SK-N-SH (cell line): ENCODE results near the gene ILK.

Experiments
- ELF1 ChIP-seq: IDR thresholded peaks from 2 replicates; pipeline ENCODE4 v1.4.0; 2012
- FOXJ3 ChIP-seq: sonication (generic); formaldehyde crosslinking; IDR thresholded peaks from 2 replicates; pipeline ENCODE4 v1.5.1; 2020; ENCODE audit warnings: mild to moderate bottlenecking, missing genetic modification reagents

DNA sequence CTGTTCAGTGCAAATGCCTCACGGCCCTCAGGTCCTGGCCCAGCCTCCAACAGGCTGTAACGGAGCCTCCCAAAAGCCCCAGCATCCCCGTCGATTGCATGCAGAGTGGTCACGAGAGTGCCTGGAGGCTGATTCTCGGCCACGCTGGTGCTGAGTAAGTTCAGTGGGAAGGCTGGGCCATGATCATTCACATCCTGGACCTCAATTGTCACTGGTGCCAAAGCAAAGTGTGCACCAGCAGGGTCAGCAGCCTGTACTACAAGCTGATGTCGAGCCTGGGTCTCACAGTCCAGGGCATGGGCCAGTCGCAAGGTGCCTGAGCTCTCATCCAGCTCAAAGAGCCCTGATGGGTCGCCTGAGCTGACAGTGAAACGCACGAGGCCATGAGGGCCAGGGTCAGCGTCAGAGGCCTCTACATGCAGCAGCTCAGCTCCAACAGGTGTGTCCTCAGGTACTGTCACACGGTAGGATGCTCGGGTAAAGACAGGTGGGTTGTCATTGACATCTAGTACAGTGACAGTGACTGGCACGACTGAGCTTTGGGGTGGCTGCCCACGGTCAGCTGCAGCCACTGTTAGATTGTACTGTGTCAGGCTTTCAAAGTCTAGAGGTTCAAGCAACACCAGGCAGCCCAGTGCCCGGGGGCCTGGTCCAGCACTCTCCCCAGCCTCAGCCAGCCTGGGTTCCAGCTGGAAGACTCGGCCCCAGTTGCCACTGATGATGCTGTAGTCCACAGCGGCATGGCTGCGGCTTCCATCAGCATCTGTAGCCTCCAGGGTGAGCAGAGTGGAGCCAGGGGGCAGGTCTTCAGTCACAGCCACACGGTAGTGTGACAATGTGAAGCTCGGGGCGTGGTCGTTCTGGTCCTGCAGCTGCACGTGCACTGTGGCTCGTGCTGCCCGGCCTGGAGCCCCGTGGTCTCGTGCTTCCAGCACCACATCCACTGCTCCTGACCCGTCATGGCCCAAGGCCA, 20.1 kb downstream of the ILK start:
- TF ChIP-seq FOXJ3 (CRISPR knock-in tag) (no peak), ELF1 (no peak)
